AG09319 (cell line): ENCODE data around the gene LAIR2.

Experiments used
- DNase-seq: peaks from one replicate; pipeline ENCODE4 v3.0.0-alpha.2; 2010; ENCODE audit warnings: low read depth; ENCODE audit errors: extremely low read depth
- CTCF ChIP-seq: IDR thresholded peaks from 2 replicates; pipeline ENCODE4 v1.5.1; 2011; ENCODE audit warnings: low read depth, mild to moderate bottlenecking, inconsistent platforms, low read length, moderate library complexity

LAIR2 gene

GRCh38 chr19:54457773-54458647 lies 44.6 kb upstream of the LAIR2 start:
- DNase-seq: no peak
- TF ChIP-seq CTCF: no peak

- no peak for DNase-seq
- no peak for TF ChIP-seq CTCF
Measured at GRCh38 chr19:54458648-54459281, 43.9 kb upstream of the LAIR2 start.

- no peak for TF ChIP-seq CTCF
- no peak for DNase-seq
Measured at GRCh38 chr19:54459282-54460229, 43.1 kb upstream of the LAIR2 start.

GRCh38 chr19:54460230-54461005 lies 42.2 kb upstream of the LAIR2 start:
- no peak for DNase-seq
- no peak for TF ChIP-seq CTCF

- DNase-seq: no peak
- TF ChIP-seq CTCF: no peak
Measured at GRCh38 chr19:54461210-54461609, 41.4 kb upstream of the LAIR2 start.

GRCh38 chr19:54461613-54462012 lies 41.0 kb upstream of the LAIR2 start:
- no peak for TF ChIP-seq CTCF

More at GRCh38 chr19:54461613-54462012, 41.0 kb upstream of the LAIR2 start:
- DNase-seq: no peak
